H9 (cell line): ENCODE measurements around the gene CCT7. TPM values are rescaled to one million over a fixed set of nuclear protein-coding genes. Genes with fewer than 3 reads are reported as not detected.

ENCODE experiments used
- DNase-seq: peaks from one replicate; pipeline ENCODE4 v3.0.0-alpha.2; 2017
- H2AFZ ChIP-seq: one replicate; pipeline ENCODE4 v1.6.1; 2013; ENCODE audit warnings: mild to moderate bottlenecking, low read length, control low read depth, moderate library complexity
- H2AK5ac ChIP-seq: 2 replicates; pipeline ENCODE4 v1.6.1; 2013; ENCODE audit warnings: low read length, control low read depth, mixed read lengths; ENCODE audit not compliant: insufficient read length
- H2BK120ac ChIP-seq: one replicate; pipeline ENCODE4 v1.6.1; 2013; ENCODE audit warnings: low read depth, mild to moderate bottlenecking, low read length, control low read depth, inconsistent platforms; ENCODE audit not compliant: poor library complexity, severe bottlenecking
- H2BK12ac ChIP-seq: 2 replicates; pipeline ENCODE4 v1.6.1; 2013; ENCODE audit warnings: low read length, control low read depth, mixed read lengths, low read depth; ENCODE audit not compliant: insufficient read length
- H2BK15ac ChIP-seq: 2 replicates; pipeline ENCODE4 v1.6.1; 2013; ENCODE audit warnings: low read depth, low read length, control low read depth
- H2BK20ac ChIP-seq: one replicate; pipeline ENCODE4 v1.6.1; 2013; ENCODE audit warnings: low read depth, mild to moderate bottlenecking, low read length, control low read depth, inconsistent platforms; ENCODE audit not compliant: poor library complexity, severe bottlenecking
- H2BK5ac ChIP-seq: 2 replicates; pipeline ENCODE4 v1.6.1; 2013; ENCODE audit warnings: low read length, control low read depth, mixed read lengths; ENCODE audit not compliant: insufficient read length
- H3K14ac ChIP-seq: 2 replicates; pipeline ENCODE4 v1.6.1; 2013; ENCODE audit warnings: low read length, control low read depth; ENCODE audit not compliant: insufficient read depth
- H3K18ac ChIP-seq: 2 replicates; pipeline ENCODE4 v1.6.1; 2013; ENCODE audit warnings: low read depth, mild to moderate bottlenecking, mixed read lengths, low read length, control low read depth; ENCODE audit not compliant: insufficient read length
- H3K23ac ChIP-seq: 2 replicates; pipeline ENCODE4 v1.6.1; 2013; ENCODE audit warnings: low read length, control low read depth, mixed read lengths, low read depth; ENCODE audit not compliant: insufficient read length
- H3K23me2 ChIP-seq: 2 replicates; pipeline ENCODE4 v1.6.1; 2013; ENCODE audit warnings: low read depth, mild to moderate bottlenecking, mixed read lengths, low read length, control low read depth; ENCODE audit not compliant: insufficient read length, poor library complexity, severe bottlenecking
- H3K27ac ChIP-seq: 2 replicates; pipeline ENCODE4 v1.5.1; 2013; ENCODE audit warnings: low read length, control low read depth, mixed read lengths, low read depth; ENCODE audit not compliant: insufficient read length
- H3K27me3 ChIP-seq: 2 replicates; pipeline ENCODE4 v1.6.1; 2013; ENCODE audit warnings: low read length, control low read depth, inconsistent platforms; ENCODE audit not compliant: insufficient read depth
- H3K4ac ChIP-seq: 2 replicates; pipeline ENCODE4 v1.6.1; 2013; ENCODE audit warnings: low read depth, mild to moderate bottlenecking, control low read depth, inconsistent platforms, low read length, moderate library complexity
- H3K4me1 ChIP-seq: 2 replicates; pipeline ENCODE4 v1.6.1; 2013; ENCODE audit warnings: low read length, control low read depth, inconsistent platforms; ENCODE audit not compliant: insufficient read depth
- H3K4me2 ChIP-seq: 2 replicates; pipeline ENCODE4 v1.6.1; 2013; ENCODE audit warnings: low read length, control low read depth, mixed read lengths; ENCODE audit not compliant: insufficient read length, insufficient read depth
- H3K56ac ChIP-seq: 2 replicates; pipeline ENCODE4 v1.6.1; 2013; ENCODE audit warnings: low read depth, mild to moderate bottlenecking, mixed read lengths, low read length, control low read depth; ENCODE audit not compliant: insufficient read length
- H3K79me1 ChIP-seq: 2 replicates; pipeline ENCODE4 v1.6.1; 2013; ENCODE audit warnings: low read depth, mild to moderate bottlenecking, moderate library complexity, low read length, control low read depth, inconsistent platforms; ENCODE audit not compliant: insufficient read depth, poor library complexity, severe bottlenecking
- H3K79me2 ChIP-seq: 2 replicates; pipeline ENCODE4 v1.6.1; 2013; ENCODE audit warnings: low read length, control low read depth, inconsistent platforms; ENCODE audit not compliant: insufficient read depth
- H3K9ac ChIP-seq: 2 replicates; pipeline ENCODE4 v1.6.1; 2013; ENCODE audit warnings: low read length, control low read depth, mixed read lengths; ENCODE audit not compliant: insufficient read length; ENCODE audit errors: extremely low read depth
- H3K9me3 ChIP-seq: one replicate; pipeline ENCODE4 v1.6.1; 2013; ENCODE audit warnings: low read depth, low read length, inconsistent platforms; ENCODE audit not compliant: control insufficient read depth
- H3T11ph ChIP-seq: one replicate; pipeline ENCODE4 v1.6.1; 2013; ENCODE audit warnings: mild to moderate bottlenecking, low read length, control low read depth, inconsistent platforms
- H4K20me1 ChIP-seq: one replicate; pipeline ENCODE4 v1.6.1; 2013; ENCODE audit not compliant: control insufficient read depth, insufficient read length, insufficient read depth
- H4K5ac ChIP-seq: 2 replicates; pipeline ENCODE4 v1.6.1; 2013; ENCODE audit warnings: low read depth, mild to moderate bottlenecking, mixed read lengths, low read length, control low read depth; ENCODE audit not compliant: insufficient read length
- H4K8ac ChIP-seq: replicated peaks from 2 replicates; pipeline ENCODE4 v1.6.1; 2013; ENCODE audit warnings: low read length, control low read depth, mixed read lengths, low read depth; ENCODE audit not compliant: insufficient read length
- H4K91ac ChIP-seq: 2 replicates; pipeline ENCODE4 v1.6.1; 2013; ENCODE audit warnings: low read depth, mild to moderate bottlenecking, moderate library complexity, mixed read lengths, low read length, control low read depth; ENCODE audit not compliant: insufficient read length
- H3K27ac Mint-ChIP-seq, 3 experiments: 2 replicates in 2 of 3; 3 replicates in 1 of 3; pipeline ENCODE4 v1.8.0; 2020 to 2021; ENCODE audit warnings: mixed read lengths in 3 of 3, mild to moderate bottlenecking in 1 of 3, moderate library complexity in 1 of 3
- H3K27me3 Mint-ChIP-seq: 2 replicates; pipeline ENCODE4 v1.8.0; 2021; ENCODE audit warnings: low read depth, mild to moderate bottlenecking, moderate library complexity, mixed read lengths
- H3K36me3 Mint-ChIP-seq, 3 experiments: 2 replicates in 2 of 3; 3 replicates in 1 of 3; pipeline ENCODE4 v1.8.0; 2020 to 2021; ENCODE audit warnings: low read depth in 3 of 3, mixed read lengths in 3 of 3; ENCODE audit not compliant: insufficient read depth in 1 of 3
- H3K4me1 Mint-ChIP-seq, 2 experiments: 2 replicates each; pipeline ENCODE4 v1.8.0; 2020; ENCODE audit warnings: mixed read lengths in 2 of 2
- H3K4me3 Mint-ChIP-seq, 2 experiments: 2 replicates in 1 of 2; 3 replicates in 1 of 2; pipeline ENCODE4 v1.8.0; 2020 to 2021; ENCODE audit warnings: mild to moderate bottlenecking in 2 of 2, mixed read lengths in 2 of 2, moderate library complexity in 1 of 2
- H3K9me3 Mint-ChIP-seq, 2 experiments: 2 replicates in 1 of 2; 3 replicates in 1 of 2; pipeline ENCODE4 v1.8.0; 2020; ENCODE audit warnings: mild to moderate bottlenecking in 2 of 2, mixed read lengths in 2 of 2, moderate library complexity in 1 of 2
- WGBS: extraction: QIAGEN DNeasy Blood & Tissue Kit; methylation state at CpG from one replicate; pipeline ENCODE4 v1.1.7; 2013; ENCODE audit warnings: missing lambda C conversion rate, low lambda C conversion rate, mixed read lengths; ENCODE audit not compliant: insufficient read length; ENCODE audit errors: extremely low coverage; 5-methylcytosine and 5-hydroxymethylcytosine counted together
- total RNA-seq: library from RNA; stranded (reverse); gene quantifications from 2 replicates; pipeline ENCODE4 v1.2.1, GENCODE V29; 2021
- TF ChIP-seq, protein P1 (sequence below): fragments of 200-600 bp; sonication (generic); conservative IDR thresholded peaks from 3 replicates; pipeline ENCODE4 v1.8.0; 2021; ENCODE audit warnings: antibody characterized with exemption, mild to moderate bottlenecking

CCT7 gene
- total RNA-seq, 1 experiment from 2014 or later, result 500 TPM

DNA sequence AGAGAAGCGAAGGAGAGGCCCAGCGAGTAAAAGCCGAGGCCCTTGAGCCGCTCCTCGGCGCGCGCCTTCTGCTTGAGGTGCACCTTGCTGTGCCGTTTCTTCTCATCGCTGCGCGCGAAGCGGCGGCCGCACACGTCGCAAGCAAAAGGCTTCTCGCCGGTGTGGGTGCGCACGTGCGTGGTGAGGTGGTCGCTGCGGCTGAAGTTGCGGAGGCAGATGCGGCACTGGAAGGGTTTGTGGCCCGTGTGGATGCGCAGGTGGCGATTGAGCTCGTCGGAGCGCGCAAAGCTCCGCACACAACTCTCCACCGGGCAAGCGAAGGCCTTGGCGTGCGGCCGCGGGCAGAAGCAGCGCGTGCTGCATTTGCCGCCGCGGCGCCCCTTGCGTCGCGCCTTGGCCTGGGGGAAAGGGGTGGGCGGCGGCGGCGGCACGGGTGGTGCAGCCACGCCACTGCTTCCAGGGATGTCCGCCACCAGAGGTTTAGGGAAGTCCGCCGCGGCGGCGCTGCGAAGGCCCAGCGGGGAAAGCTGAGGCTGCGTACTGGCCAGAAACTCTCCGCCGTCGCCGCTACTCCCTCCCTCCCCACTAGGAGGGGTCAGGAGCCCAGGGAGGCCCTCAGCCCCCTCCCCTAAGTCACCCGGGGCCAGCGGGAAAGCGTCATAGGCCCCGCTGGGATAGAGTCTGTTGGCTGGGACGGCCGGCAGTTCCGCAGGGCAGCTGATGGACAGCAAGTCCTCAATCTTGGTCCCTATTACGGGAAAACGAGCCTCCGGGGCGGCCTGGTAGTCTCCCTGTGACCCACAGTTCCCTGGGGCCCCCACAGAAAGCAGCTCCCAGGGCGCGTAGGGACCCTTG is 57.6 kb downstream of the CCT7 start:
- Histone ChIP-seq H2AK5ac (no peak overlapping the region), H4K20me1 (no peaks in the 10 kb centered on the region), H3K4me2 (peak overlapping the region; percentile 63), H3K9me3 (no peaks in the 10 kb centered on the region), H2BK12ac (no peak overlapping the region), H3K18ac (no peak overlapping the region), H3K14ac (no peak overlapping the region; the same call in 1 of the 2 replicates), H2BK20ac (no peak overlapping the region), H3K9ac (no peak overlapping the region), H3K23ac (no peak overlapping the region), H3K27me3 (peaks cover 38% of the 10 kb centered on the region), H2AFZ (no peak overlapping the region), H2BK120ac (no peak overlapping the region), H4K5ac (no peak overlapping the region), H3K79me1 (no peaks in the 10 kb centered on the region), H3K56ac (no peak overlapping the region), H4K91ac (no peak overlapping the region), H4K8ac (no peak overlapping the region), H3T11ph (no peak overlapping the region), H3K23me2 (peaks cover 17% of the 10 kb centered on the region), H3K79me2 (no peaks in the 10 kb centered on the region), H3K4ac (no peak overlapping the region), H3K4me1 (no peaks in the 10 kb centered on the region), H2BK15ac (no peak overlapping the region), H3K27ac (no peak overlapping the region), H2BK5ac (no peak overlapping the region)
- Mint-ChIP-seq H3K9me3 (peaks cover 0 to 2% of the 10 kb centered on the region in 2 experiments; a peak in 2 of 5 replicates), H3K27me3 (peaks cover 97% of the 10 kb centered on the region), H3K36me3 (no peaks in the 10 kb centered on the region; a peak in 1 of 7 replicates), H3K4me1 (peaks cover 8 to 13% of the 10 kb centered on the region in 2 experiments), H3K4me3 (peak overlapping the region; percentile 67 to 80), H3K27ac (no peak overlapping the region)
- DNase-seq, result peak; percentile 68
- no CpG with 5 or more reads among the region's 82 CpGs for WGBS
- TF ChIP-seq, protein P1, sequence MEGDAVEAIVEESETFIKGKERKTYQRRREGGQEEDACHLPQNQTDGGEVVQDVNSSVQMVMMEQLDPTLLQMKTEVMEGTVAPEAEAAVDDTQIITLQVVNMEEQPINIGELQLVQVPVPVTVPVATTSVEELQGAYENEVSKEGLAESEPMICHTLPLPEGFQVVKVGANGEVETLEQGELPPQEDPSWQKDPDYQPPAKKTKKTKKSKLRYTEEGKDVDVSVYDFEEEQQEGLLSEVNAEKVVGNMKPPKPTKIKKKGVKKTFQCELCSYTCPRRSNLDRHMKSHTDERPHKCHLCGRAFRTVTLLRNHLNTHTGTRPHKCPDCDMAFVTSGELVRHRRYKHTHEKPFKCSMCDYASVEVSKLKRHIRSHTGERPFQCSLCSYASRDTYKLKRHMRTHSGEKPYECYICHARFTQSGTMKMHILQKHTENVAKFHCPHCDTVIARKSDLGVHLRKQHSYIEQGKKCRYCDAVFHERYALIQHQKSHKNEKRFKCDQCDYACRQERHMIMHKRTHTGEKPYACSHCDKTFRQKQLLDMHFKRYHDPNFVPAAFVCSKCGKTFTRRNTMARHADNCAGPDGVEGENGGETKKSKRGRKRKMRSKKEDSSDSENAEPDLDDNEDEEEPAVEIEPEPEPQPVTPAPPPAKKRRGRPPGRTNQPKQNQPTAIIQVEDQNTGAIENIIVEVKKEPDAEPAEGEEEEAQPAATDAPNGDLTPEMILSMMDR, result peak; percentile 60
